OCI-LY3 (cell line): ENCODE results near the gene ELMO1.

ENCODE experiments used
- CTCF ChIP-seq: fragments of 200-600, 300-600 bp; sonication (generic); IDR thresholded peaks from 2 replicates; pipeline ENCODE4 v1.5.1; 2014; ENCODE audit warnings: antibody characterized with exemption, low read length, low read depth
- EZH2phosphoT487 ChIP-seq: fragments of 200-600 bp; shearing (Covaris generic); IDR thresholded peaks from 2 replicates; pipeline ENCODE4 v1.6.1; 2018; ENCODE audit warnings: antibody characterized with exemption, mixed run types, low read depth

- TF ChIP-seq CTCF (no peak), EZH2phosphoT487 (no peak)
These were observed 441.0 kb downstream of the ELMO1 start for GRCh38 chr7:37007691-37008090.
